Activated CD8-positive, alpha-beta memory T cell treated with anti-CD3 and anti-CD28 coated beads for 48 hours (primary cell): ENCODE measurements around the gene SCN1B.
A peak's percentile ranks its signal among the peaks of the same experiment; 100 is the strongest.
"Not testable (repeated sequence)": the region's sequence is repeated elsewhere in the genome, so short reads cannot be mapped to it uniquely, and the experiment has no call there.

ENCODE experiments used
- DNase-seq, 3 experiments: peaks; one replicate each; pipeline ENCODE4 v3.0.0-alpha.2; 2020; ENCODE audit warnings: low read depth in 2 of 3, low spot score in 2 of 3

SCN1B gene

DNA sequence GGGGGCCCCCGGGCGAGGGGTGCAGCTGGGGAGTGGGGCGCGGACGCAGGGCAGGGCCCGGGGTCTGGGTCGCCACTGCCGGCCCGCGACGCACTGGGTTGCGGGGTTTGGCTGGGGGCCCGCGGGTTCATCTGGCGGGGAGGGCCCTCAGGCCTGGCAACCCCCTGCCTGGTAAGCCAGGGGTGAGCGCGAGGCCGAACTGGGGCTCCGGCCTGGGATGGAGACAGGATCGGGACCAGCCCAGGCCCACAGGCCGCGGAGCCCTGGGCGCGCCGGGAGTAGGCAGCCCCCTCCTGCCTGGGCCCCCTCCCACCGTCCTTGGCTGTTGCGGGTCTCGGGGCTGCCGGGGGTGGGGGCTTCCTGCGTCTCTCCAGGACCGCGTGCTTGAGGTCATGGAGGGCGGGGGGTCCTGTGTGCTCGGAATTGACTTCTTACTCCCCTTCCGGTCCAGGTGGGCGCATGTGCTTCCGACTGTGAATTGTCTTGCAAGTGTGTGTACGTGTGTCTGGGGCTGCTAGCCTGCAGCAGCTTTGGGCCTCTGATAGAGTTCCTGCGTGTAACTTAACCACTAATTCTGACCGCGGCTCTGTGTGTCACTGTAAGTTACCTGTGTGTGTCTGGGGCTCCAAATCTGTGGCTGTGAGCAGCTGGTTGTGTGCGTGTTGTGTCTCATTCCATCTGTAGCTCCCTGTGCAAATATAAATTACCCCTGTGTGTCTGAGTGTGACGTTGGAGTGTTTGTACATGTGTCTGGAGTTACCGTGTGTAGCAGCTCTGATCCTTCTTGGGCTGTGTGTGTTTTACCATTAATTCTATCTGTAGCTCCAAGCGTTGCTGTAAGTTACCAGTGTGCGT is 29.4 kb upstream of the SCN1B start:
- DNase-seq, result no peak

GRCh38 chr19:35002037-35002535 is 28.2 kb upstream of the SCN1B start:
- DNase-seq, result no peak

DNA sequence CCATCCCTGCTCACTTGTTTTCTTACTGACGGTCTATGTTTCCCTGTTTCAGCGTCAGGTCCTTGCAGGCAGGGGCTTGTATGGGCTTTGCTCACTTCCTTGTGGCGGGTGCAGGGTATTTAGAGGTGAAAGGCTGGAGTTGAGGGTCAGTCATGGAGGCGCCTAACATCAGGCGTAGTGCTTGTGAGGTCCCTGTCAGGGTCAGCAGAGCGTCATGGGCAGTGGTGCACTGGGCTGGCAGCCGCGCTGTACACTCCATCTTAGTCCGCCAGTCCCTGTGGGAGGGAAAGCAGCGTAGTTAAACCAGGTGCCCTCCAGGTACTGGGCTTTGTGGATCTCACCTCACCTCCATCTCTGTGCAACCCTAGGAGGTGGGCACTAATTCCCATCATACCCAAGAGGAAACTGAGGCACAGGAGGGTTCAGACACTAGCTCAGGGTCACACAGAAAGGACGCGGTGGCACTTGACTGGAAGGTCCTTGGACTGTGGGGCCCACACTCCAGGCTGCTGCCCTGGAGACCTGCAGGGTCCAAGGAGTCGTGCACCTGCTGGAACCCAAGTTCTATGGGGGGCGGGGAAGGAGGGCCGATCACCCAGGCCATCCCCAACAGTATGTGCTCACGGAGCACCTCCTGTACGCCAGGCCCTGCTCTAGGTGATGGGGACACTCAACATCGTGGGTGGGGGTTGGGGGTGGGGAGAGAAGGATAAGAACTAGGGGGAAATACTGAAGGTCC is 25.6 kb upstream of the SCN1B start:
- DNase-seq, result no peak

DNA sequence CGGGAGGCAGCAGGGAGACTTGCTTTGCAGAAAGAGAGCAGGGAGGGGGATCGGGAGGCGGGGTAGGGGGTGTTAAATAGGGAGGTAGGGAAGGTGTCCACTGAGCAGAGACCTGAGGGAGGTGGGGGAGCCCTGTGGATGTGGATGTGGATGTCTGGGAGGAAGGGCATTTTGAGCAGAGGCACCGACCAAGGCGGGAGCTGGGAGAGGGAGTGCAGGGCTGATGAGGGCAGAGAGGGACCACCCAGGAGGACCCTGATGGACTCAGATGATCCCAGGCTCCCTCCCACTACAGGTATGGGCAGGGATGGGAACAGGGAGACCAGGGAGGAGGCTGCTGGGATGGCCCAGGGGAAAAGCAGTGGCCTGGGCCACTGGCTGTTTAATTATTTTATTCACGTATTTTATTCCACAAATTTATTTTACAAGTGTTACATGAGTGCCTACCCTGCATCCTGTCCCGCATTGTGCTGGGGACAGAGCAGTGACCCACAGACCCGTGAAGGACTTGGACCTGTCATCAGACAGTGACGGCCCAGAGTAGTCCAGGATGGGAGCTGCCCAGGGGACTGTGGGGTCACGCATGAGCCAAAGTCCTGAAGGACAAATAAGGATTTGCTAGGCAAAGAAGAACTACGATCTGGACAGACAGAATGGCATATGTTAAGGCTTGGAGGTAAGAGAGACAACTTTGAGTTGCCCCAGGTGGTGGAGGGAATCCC is 24.9 kb upstream of the SCN1B start:
- DNase-seq, result no peak

DNA sequence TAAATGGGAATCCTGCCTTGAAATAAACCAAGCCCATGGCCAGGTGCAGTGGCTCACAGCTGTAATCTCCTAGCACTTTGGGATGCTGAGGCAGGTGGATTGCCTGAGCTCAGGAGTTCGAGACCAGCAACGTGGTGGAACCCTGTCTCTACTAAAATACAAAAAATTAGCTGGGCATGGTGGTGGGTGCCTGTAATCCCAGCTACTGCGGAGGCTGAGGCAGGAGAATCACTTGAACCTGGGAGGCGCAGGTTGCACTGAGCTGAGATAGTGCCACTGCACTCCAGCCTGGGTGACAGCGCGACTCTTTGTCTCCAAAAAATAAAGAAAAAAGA is 24.3 kb upstream of the SCN1B start:
- not testable (repeated sequence) for DNase-seq

- no peak for DNase-seq
These were observed 23.8 kb upstream of the SCN1B start for GRCh38 chr19:35006342-35006998.

DNA sequence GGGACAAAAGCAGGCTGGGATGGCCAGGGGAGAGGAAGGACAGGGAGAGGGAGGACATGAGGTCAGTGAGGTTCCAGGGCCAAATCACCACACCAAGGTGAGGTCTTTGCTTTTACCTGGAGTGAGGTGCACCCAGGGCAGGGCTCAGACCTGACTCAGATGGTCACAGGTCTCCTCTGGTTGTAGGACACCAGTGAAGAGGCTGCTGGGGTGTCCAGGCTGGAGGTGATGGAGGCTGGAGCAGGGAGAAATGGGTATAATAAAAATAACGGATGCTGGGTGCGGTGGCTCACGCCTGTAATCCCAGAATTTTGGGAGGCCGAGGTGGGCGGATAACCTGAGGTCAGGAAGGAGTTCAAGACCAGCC is 23.3 kb upstream of the SCN1B start:
- DNase-seq, result no peak

- not testable (repeated sequence) for DNase-seq
These were observed 22.8 kb upstream of the SCN1B start for GRCh38 chr19:35007427-35007826.

GRCh38 chr19:35008891-35009341 is 21.4 kb upstream of the SCN1B start:
- no peak for DNase-seq

DNA sequence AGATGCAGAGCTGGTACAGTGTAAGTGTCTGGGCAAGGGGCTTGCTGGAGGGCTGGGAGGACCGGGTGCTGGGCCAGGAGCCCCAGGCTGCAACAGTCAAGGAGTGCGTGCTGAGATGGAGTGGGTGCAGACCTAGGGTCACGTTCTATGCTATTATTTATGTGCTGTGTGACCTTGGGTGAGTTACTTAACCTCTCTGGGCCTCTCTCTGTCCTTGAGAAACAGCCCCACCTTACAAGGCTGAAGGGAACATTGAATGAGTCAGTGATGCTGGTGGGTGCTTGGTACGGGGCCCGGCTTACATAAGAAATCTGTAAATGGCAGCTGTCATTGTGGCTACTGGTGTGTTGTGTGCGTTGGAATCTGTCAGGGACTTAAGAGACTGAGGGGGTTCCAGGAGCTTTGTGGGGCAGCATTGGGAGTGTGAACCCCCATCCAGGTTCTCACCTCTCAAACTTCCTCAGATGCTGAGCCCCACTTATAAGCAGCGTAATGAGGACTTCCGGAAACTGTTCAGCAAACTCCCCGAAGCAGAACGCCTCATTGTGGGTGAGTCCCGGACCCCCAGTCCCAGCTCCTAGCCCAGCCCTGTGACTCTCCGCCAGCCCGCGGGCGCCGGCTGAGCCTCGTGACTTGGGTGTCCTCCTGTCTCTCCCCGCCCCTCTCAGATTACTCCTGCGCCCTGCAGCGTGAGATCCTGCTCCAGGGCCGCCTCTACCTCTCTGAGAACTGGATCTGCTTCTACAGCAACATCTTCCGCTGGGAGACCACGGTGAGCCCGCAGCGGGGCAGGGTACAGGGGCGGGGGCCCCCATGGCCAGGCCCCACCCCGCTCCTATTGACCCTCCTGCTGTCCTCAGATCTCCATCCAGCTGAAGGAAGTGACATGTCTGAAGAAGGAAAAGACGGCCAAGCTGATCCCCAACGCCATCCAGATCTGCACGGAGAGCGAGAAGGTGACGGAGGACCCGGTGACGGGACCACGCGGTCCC is 20.6 kb upstream of the SCN1B start:
- DNase-seq, result no peak

- no peak for DNase-seq
These were observed 19.1 kb upstream of the SCN1B start for GRCh38 chr19:35011091-35011689.

- DNase-seq, result no peak
These were observed 18.3 kb upstream of the SCN1B start for GRCh38 chr19:35011737-35012682.

DNA sequence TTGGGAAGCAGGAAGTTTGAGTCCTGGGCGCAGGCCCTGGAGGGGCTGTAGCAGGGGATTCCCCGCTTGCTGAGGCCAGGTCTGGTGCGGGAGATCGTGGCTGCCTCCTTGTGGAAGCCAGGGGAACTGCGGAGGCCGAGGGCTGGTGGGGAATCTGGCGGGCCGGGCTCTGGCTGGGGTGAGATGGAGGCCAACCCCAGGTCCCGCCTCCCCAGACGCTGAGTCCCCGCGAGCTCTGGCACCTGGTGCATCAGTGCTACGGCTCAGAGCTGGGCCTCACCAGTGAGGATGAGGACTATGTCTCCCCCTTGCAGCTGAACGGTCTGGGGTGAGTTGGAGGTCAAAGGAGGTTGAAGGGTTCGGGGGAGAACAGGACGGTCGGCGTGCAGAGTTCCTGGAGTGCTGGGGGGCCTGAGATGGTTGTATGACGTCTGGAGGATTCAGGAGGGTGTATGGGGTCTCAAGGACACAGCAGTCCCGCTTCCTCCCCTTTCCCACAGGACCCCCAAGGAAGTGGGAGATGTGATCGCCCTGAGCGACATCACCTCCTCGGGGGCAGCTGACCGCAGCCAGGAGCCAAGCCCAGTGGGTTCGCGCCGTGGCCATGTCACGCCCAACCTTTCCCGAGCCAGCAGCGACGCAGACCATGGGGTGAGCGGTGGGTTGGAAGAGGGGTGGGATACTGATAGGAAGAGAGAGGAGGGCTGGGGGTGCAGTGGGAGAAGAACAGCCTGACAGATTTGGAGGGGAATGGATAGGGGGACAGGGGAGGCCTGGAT is 17.0 kb upstream of the SCN1B start:
- peak; percentile 62 to 88 (median 76) for DNase-seq

DNA sequence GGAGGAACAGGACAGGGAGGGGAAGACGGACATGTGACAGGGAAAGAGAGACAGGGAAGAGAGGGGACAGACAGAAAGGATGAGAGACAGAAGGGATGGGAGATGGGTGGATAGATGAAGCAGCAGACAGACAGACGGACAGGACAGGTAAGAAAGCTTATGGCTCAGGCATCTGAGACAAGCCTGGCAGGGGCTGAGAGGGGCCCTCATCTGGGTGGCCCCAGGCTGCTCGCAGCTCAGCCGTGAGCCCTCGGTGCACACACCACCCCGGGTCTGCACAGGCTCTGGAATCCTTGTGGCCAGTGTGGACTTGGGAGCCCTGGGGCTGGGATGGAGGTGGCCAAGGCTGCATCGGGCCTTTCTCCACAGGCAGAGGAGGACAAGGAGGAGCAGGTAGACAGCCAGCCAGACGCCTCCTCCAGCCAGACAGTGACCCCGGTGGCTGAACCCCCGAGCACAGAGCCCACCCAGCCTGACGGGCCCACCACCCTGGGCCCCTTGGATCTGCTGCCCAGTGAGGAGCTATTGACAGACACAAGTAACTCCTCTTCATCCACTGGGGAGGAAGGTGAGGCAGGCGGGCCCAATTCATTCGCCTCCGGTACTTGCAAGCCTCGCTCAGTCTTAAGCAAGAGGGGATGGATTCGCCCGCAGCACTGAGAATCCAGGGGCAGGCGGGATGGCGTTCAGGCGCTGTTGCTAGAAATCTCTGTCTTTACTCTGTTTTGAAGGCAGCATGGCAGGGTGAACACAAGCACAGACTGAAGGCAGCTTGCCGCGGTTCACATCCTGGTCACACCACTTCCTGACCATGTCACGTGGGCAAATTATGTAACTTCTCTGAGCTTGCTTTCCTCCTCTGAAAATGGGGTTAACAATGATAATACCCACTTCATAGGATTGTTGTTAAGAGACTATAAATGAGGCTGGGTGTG is 16.2 kb upstream of the SCN1B start:
- no peak for DNase-seq

- not testable (repeated sequence) for DNase-seq
These were observed 15.5 kb upstream of the SCN1B start for GRCh38 chr19:35014774-35015173.

DNA sequence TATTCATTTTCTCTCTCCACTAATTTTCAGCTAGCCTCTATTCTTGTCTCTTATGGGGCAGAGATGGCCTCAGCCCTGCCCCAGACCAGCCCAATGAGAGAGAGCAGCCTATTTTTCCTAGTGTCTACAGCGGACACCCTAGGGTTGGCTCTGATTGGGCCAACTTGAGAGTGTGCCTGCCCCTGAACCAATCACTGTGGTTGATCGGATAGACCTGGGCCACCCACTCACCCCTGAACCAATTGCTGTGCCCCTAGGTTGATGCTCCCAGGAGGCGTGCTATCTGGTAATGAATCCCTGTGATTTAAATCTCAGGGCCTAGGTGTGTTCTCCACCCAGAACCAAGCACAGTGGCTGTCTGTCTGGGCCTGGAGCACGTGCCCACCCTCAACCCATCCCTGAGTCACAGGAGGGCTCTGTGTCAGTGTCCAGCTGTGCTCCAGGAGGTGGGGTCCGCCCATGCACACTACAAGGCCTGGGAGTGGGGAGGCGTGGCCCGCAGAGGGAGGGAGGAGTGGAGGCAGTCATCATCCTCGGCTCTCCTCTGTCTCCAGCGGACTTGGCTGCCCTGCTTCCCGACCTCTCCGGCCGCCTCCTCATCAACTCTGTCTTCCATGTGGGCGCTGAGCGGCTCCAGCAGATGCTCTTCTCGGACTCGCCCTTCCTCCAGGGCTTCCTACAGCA is 14.9 kb upstream of the SCN1B start:
- DNase-seq, result no peak
